Inferior parietal cortex (tissue), 1 donor: ENCODE measurements around the gene CDC20.

Experiments used
- DNase-seq: peaks from one replicate; pipeline ENCODE4 v3.0.0-alpha.2; 2016; ENCODE audit errors: extremely low spot score

The CDC20 gene

GRCh38 chr1:43358746-43359693 lies at the start of gene CDC20:
Gene CDC20, plus strand, starts transcription at chr1:43358981. Its CDS starts 235 bp downstream, at chr1:43359216.
- peak; percentile 98 for DNase-seq

GRCh38 chr1:43309405-43310025 lies 49.3 kb upstream of the CDC20 start:
- no peak for DNase-seq

- no peak for DNase-seq
Observed at GRCh38 chr1:43311521-43311920, 47.3 kb upstream of the CDC20 start.

GRCh38 chr1:43312212-43312623 lies 46.6 kb upstream of the CDC20 start:
- no peak for DNase-seq

GRCh38 chr1:43312663-43313515 lies 45.9 kb upstream of the CDC20 start:
- no peak for DNase-seq

GRCh38 chr1:43313771-43314170 lies 45.0 kb upstream of the CDC20 start:
- DNase-seq: no peak

- no peak for DNase-seq
Observed at GRCh38 chr1:43314233-43314632, 44.5 kb upstream of the CDC20 start.

- DNase-seq: peak; percentile 64
Observed at GRCh38 chr1:43315481-43315880, 43.3 kb upstream of the CDC20 start.

GRCh38 chr1:43315963-43316737 lies 42.6 kb upstream of the CDC20 start:
- no peak for DNase-seq

GRCh38 chr1:43316738-43317520 lies 41.9 kb upstream of the CDC20 start:
- no peak for DNase-seq

- peak; percentile 53 for DNase-seq
Observed at GRCh38 chr1:43317817-43318471, 40.8 kb upstream of the CDC20 start.

- no peak for DNase-seq
Observed at GRCh38 chr1:43318831-43319230, 40.0 kb upstream of the CDC20 start.

GRCh38 chr1:43319288-43319687 lies 39.5 kb upstream of the CDC20 start:
- no peak for DNase-seq

- no peak for DNase-seq
Observed at GRCh38 chr1:43319766-43320165, 39.0 kb upstream of the CDC20 start.

- no peak for DNase-seq
Observed at GRCh38 chr1:43321331-43321891, 37.4 kb upstream of the CDC20 start.

- DNase-seq: no peak
Observed at GRCh38 chr1:43322506-43322905, 36.3 kb upstream of the CDC20 start.

GRCh38 chr1:43324810-43325209 lies 34.0 kb upstream of the CDC20 start:
- DNase-seq: no peak

- DNase-seq: no peak
Observed at GRCh38 chr1:43325381-43325780, 33.4 kb upstream of the CDC20 start.

- DNase-seq: no peak
Observed at GRCh38 chr1:43327549-43328292, 31.1 kb upstream of the CDC20 start.
